HepG2 (cell line): ENCODE data around the gene ANGPTL2. TPM values are rescaled to one million over a fixed set of nuclear protein-coding genes. Genes with fewer than 3 reads are reported as not detected.

ENCODE experiments used
- ATAC-seq: fragments of 200-7000 bp; cut with Tn5 transposase; 3 replicates; pipeline ENCODE4 v1.9.1; 2020; ENCODE audit warnings: mild to moderate bottlenecking, moderate library complexity
- BruUV-seq: library from RNA; stranded (reverse); fragments of 400-500 nt; replicated peaks from 2 replicates; lab custom pipeline; 2021; lab: Mats Ljungman, UMichigan
- CTCF ChIA-PET: fragments of 300-600 bp; formaldehyde crosslinking; extraction: SDS; loops from one replicate; lab custom pipeline; 2021; ENCODE audit warnings: low total read pairs, inconsistent platforms, low intra/inter-chr PET ratio; lab: Yijun Ruan, JAX
- POLR2A ChIA-PET: fragments of 350-600 bp; sonication (Branson Sonifier 250); formaldehyde crosslinking; loops from one replicate; lab custom pipeline; 2020; ENCODE audit warnings: antibody characterized with exemption, inconsistent platforms; lab: Yijun Ruan, JAX
- DNase-seq: peaks from one replicate; pipeline ENCODE4 v3.0.0-alpha.2; 2015; ENCODE audit warnings: low spot score
- FAIRE-seq: peaks from 3 replicates; lab custom pipeline; 2011; peaks lifted over from hg19 to GRCh38; lab: Jason Lieb, UNC
- H2AFZ ChIP-seq: one replicate; pipeline ENCODE4 v1.6.1; 2011; ENCODE audit warnings: low read length, inconsistent platforms
- H3K27ac ChIP-seq: fragments of 300-600 bp; 3 replicates; pipeline ENCODE4 v1.8.0; 2011; ENCODE audit warnings: mixed run types, mild to moderate bottlenecking, mixed read lengths, low read length, inconsistent platforms; ENCODE audit not compliant: insufficient read depth; ENCODE audit errors: extremely low read length
- H3K27me3 ChIP-seq, 2 experiments: fragments of 200-600 bp in 1 of 2; 2 replicates in 1 of 2; 3 replicates in 1 of 2; pipeline versions ENCODE4 v1.6.0 to v1.8.0; 2011; ENCODE audit warnings: low read length in 2 of 2, mild to moderate bottlenecking in 2 of 2, moderate library complexity in 2 of 2, inconsistent platforms in 1 of 2; ENCODE audit not compliant: insufficient read depth in 2 of 2, control insufficient read depth in 1 of 2
- H3K36me3 ChIP-seq, 2 experiments: fragments of 200-600 bp in 1 of 2; replicated peaks in 1 of 2; 2 replicates in 1 of 2; 3 replicates in 1 of 2; pipeline versions ENCODE4 v1.5.1 to v1.8.0; 2011; ENCODE audit warnings: low read length in 2 of 2, inconsistent platforms in 1 of 2; ENCODE audit not compliant: insufficient read depth in 2 of 2, control insufficient read depth in 1 of 2
- H3K4me1 ChIP-seq: 2 replicates; pipeline ENCODE4 v1.5.1; 2012; ENCODE audit warnings: low read length, inconsistent platforms; ENCODE audit not compliant: insufficient read depth
- H3K4me2 ChIP-seq: 2 replicates; pipeline ENCODE4 v1.6.0; 2011; ENCODE audit warnings: low read depth, low read length, inconsistent platforms
- H3K4me3 ChIP-seq, 3 experiments: fragments of 200-600 bp in 1 of 3; sonication (generic), shearing (Covaris generic) in 1 of 3; replicated peaks in 1 of 3; 2 replicates each; pipeline ENCODE4 v1.5.1; 2011 to 2016; ENCODE audit warnings: low read length in 3 of 3, inconsistent platforms in 2 of 3, low read depth in 2 of 3, mild to moderate bottlenecking in 2 of 3, control low read depth in 1 of 3, mixed read lengths in 1 of 3; ENCODE audit not compliant: insufficient read depth in 1 of 3
- H3K79me2 ChIP-seq: one replicate; pipeline ENCODE4 v1.6.1; 2011; ENCODE audit warnings: low read length, inconsistent platforms; ENCODE audit not compliant: insufficient read depth
- H3K9ac ChIP-seq: 2 replicates; pipeline ENCODE4 v1.6.0; 2011; ENCODE audit warnings: mild to moderate bottlenecking, low read depth, low read length, inconsistent platforms; ENCODE audit not compliant: insufficient read depth
- H3K9me3 ChIP-seq: 2 replicates; pipeline ENCODE4 v1.5.1; 2012; ENCODE audit warnings: mild to moderate bottlenecking, low read length
- H4K20me1 ChIP-seq: 2 replicates; pipeline ENCODE4 v1.6.0; 2011; ENCODE audit warnings: inconsistent platforms, mild to moderate bottlenecking, low read length, moderate library complexity; ENCODE audit not compliant: insufficient read depth
- NR2F1 ChIP-seq, 2 experiments: fragments of 450-650 bp in 1 of 2; formaldehyde crosslinking in 1 of 2; IDR thresholded peaks; 2 replicates each; pipeline versions ENCODE4 v1.5.0 to v1.6.1; 2016 to 2020; ENCODE audit warnings: mild to moderate bottlenecking in 1 of 2, missing compliant biosample characterization in 1 of 2, missing genetic modification reagents in 1 of 2, moderate library complexity in 1 of 2
- TEF ChIP-seq: sonication (generic); formaldehyde crosslinking; IDR thresholded peaks from 2 replicates; pipeline ENCODE4 v1.5.0; 2020; ENCODE audit warnings: missing genetic modification reagents
- ZFP41 ChIP-seq: sonication (generic); formaldehyde crosslinking; IDR thresholded peaks from 2 replicates; pipeline ENCODE4 v1.4.0; 2020; ENCODE audit warnings: mild to moderate bottlenecking, missing genetic modification reagents, borderline replicate concordance
- ZNF83 ChIP-seq: sonication (generic); formaldehyde crosslinking; IDR thresholded peaks from 2 replicates; pipeline ENCODE4 v1.4.0; 2020; ENCODE audit warnings: missing genetic modification reagents, mild to moderate bottlenecking, borderline replicate concordance
- WGBS: methylation state at CpG from one replicate; pipeline ENCODE4 v1.1.6; 2017; ENCODE audit warnings: low lambda C conversion rate; 5-methylcytosine and 5-hydroxymethylcytosine counted together
- in situ Hi-C: cut with HindIII; loops from 2 replicates; pipeline ENCODE4 v1.10.0; 2017; ENCODE audit warnings: low pct_unique_long_range_greater_than_20kb; ENCODE audit not compliant: extremely low pct_ligation_motif_present
- intact Hi-C: fragments of 100-400 bp; cut with micrococcal nuclease; formaldehyde crosslinking; loops from one replicate; pipeline ENCODE4 v1.10.0; 2022; ENCODE audit not compliant: unreplicated experiment
- polyA plus RNA-seq, 8 experiments: library from polyadenylated mRNA; depleted of rRNA in 3 of 8; stranded (reverse) in 7 of 8; unstranded in 1 of 8; fragments of >200 nt; fragmentation: Illumina TruSeq in 4 of 8; extraction: Trizol in 4 of 8; gene quantifications; 2 replicates each; pipeline versions ENCODE4 v1.2.1 to v1.2.3, GENCODE V29; 2011 to 2016; ENCODE audit warnings: low read depth in 4 of 8, missing spikeins in 1 of 8, mixed read lengths in 1 of 8; ENCODE audit not compliant: insufficient read depth in 1 of 8
- total RNA-seq, 5 experiments: library from RNA; depleted of rRNA; stranded (reverse); fragments of >200 nt; fragmentation: Illumina TruSeq; extraction: Trizol; gene quantifications; 2 replicates each; pipeline ENCODE4 v1.2.3, GENCODE V29; 2016; ENCODE audit warnings: low read depth in 1 of 5
- TF ChIP-seq, protein P1 (sequence below): sonication (generic); formaldehyde crosslinking; IDR thresholded peaks from 2 replicates; pipeline ENCODE4 v1.9.0; 2022; ENCODE audit warnings: missing genetic modification reagents, mild to moderate bottlenecking, borderline replicate concordance
- TF ChIP-seq, protein P2 (sequence below): sonication (generic); formaldehyde crosslinking; IDR thresholded peaks from 2 replicates; pipeline ENCODE4 v1.9.0; 2021; ENCODE audit warnings: mild to moderate bottlenecking, missing genetic modification reagents

The ANGPTL2 gene
- total and polyA plus RNA-seq, 2 of the 13 experiments (the other 11 are each of a cell fraction or from before 2014, with no cell fraction given) = 0.91 to 21.0 TPM

GRCh38 chr9:127155314-127155960 lies 33.0 kb upstream of the ANGPTL2 start:
- ATAC-seq (no peak), FAIRE-seq (no peak), DNase-seq (no peak)
- ChIA-PET CTCF (no interaction called here), POLR2A (no interaction called here)
- no peaks in the 10 kb centered on the region for H3K27me3 ChIP-seq
- H3K9ac ChIP-seq = no peak overlapping the region
- no peaks in the 10 kb centered on the region for H3K79me2 ChIP-seq
- H3K4me3 ChIP-seq = no peak overlapping the region
- H3K9me3 ChIP-seq = no peaks in the 10 kb centered on the region
- peaks cover 12% of the 10 kb centered on the region for H3K4me1 ChIP-seq
- H3K27ac ChIP-seq = no peak overlapping the region
- 47% methylated on average over 5 of the region's 5 CpGs for WGBS
- no peaks in the 10 kb centered on the region for H4K20me1 ChIP-seq
- no peak overlapping the region for H3K4me2 ChIP-seq
- intact Hi-C loops = no loop called here
- H3K36me3 ChIP-seq = no peaks in the 10 kb centered on the region
- no TSS peak for BruUV-seq
- in situ Hi-C loops = no loop called here
- no peak overlapping the region for H2AFZ ChIP-seq
- no peak for TF ChIP-seq NR2F1 (CRISPR knock-in tag; IDR thresholded peaks at IDR 0.05)
- TF ChIP-seq, protein P1, sequence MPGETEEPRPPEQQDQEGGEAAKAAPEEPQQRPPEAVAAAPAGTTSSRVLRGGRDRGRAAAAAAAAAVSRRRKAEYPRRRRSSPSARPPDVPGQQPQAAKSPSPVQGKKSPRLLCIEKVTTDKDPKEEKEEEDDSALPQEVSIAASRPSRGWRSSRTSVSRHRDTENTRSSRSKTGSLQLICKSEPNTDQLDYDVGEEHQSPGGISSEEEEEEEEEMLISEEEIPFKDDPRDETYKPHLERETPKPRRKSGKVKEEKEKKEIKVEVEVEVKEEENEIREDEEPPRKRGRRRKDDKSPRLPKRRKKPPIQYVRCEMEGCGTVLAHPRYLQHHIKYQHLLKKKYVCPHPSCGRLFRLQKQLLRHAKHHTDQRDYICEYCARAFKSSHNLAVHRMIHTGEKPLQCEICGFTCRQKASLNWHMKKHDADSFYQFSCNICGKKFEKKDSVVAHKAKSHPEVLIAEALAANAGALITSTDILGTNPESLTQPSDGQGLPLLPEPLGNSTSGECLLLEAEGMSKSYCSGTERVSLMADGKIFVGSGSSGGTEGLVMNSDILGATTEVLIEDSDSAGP (CRISPR knock-in tag) = no peak
- no peak for TF ChIP-seq ZFP41 (CRISPR knock-in tag)
- TF ChIP-seq, protein P2, sequence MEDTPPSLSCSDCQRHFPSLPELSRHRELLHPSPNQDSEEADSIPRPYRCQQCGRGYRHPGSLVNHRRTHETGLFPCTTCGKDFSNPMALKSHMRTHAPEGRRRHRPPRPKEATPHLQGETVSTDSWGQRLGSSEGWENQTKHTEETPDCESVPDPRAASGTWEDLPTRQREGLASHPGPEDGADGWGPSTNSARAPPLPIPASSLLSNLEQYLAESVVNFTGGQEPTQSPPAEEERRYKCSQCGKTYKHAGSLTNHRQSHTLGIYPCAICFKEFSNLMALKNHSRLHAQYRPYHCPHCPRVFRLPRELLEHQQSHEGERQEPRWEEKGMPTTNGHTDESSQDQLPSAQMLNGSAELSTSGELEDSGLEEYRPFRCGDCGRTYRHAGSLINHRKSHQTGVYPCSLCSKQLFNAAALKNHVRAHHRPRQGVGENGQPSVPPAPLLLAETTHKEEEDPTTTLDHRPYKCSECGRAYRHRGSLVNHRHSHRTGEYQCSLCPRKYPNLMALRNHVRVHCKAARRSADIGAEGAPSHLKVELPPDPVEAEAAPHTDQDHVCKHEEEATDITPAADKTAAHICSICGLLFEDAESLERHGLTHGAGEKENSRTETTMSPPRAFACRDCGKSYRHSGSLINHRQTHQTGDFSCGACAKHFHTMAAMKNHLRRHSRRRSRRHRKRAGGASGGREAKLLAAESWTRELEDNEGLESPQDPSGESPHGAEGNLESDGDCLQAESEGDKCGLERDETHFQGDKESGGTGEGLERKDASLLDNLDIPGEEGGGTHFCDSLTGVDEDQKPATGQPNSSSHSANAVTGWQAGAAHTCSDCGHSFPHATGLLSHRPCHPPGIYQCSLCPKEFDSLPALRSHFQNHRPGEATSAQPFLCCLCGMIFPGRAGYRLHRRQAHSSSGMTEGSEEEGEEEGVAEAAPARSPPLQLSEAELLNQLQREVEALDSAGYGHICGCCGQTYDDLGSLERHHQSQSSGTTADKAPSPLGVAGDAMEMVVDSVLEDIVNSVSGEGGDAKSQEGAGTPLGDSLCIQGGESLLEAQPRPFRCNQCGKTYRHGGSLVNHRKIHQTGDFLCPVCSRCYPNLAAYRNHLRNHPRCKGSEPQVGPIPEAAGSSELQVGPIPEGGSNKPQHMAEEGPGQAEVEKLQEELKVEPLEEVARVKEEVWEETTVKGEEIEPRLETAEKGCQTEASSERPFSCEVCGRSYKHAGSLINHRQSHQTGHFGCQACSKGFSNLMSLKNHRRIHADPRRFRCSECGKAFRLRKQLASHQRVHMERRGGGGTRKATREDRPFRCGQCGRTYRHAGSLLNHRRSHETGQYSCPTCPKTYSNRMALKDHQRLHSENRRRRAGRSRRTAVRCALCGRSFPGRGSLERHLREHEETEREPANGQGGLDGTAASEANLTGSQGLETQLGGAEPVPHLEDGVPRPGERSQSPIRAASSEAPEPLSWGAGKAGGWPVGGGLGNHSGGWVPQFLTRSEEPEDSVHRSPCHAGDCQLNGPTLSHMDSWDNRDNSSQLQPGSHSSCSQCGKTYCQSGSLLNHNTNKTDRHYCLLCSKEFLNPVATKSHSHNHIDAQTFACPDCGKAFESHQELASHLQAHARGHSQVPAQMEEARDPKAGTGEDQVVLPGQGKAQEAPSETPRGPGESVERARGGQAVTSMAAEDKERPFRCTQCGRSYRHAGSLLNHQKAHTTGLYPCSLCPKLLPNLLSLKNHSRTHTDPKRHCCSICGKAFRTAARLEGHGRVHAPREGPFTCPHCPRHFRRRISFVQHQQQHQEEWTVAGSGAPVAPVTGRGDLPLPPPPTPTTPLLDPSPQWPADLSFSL = no peak
- no peak for TF ChIP-seq TEF (CRISPR knock-in tag)
- TF ChIP-seq ZNF83 = no peak
